Hepatocyte (in vitro differentiated cells): ENCODE measurements around the gene PRPH.
A peak's percentile ranks its signal among the peaks of the same experiment; 100 is the strongest.

Experiments
- CTCF ChIP-seq: fragments of 200-600 bp; sonication (generic); IDR thresholded peaks from 2 replicates; pipeline ENCODE4 v1.5.1; 2016; ENCODE audit warnings: antibody characterized with exemption, mild to moderate bottlenecking; ENCODE audit not compliant: poor library complexity
- EZH2 ChIP-seq: fragments of 200-600 bp; sonication (generic); IDR thresholded peaks from 2 replicates; pipeline ENCODE4 v1.6.1; 2016; ENCODE audit warnings: antibody characterized with exemption, mild to moderate bottlenecking, borderline replicate concordance
- EZH2phosphoT487 ChIP-seq: fragments of 200-600 bp; sonication (generic); IDR thresholded peaks from one replicate; pipeline ENCODE4 v1.6.1; 2018; ENCODE audit warnings: antibody characterized with exemption, mild to moderate bottlenecking, low read depth, moderate library complexity; ENCODE audit not compliant: unreplicated experiment, severe bottlenecking

- TF ChIP-seq CTCF = peak; percentile 93
- TF ChIP-seq EZH2 = no peak
- no peak for TF ChIP-seq EZH2phosphoT487
Observed at GRCh38 chr12:49288412-49288853, 6.5 kb upstream of the PRPH start.
